Measurements from ENCODE around the gene POMGNT2. TPM values are rescaled to one million over a fixed set of nuclear protein-coding genes. Genes with fewer than 3 reads are reported as not detected.

POMGNT2 gene
- total and polyA plus RNA-seq, 10 of the 15 experiments (the other 5 are each of a cell fraction or from before 2014, with no cell fraction given) = 0.02 to 1.7 (median 0.17) TPM; not detected in 1

DNA sequence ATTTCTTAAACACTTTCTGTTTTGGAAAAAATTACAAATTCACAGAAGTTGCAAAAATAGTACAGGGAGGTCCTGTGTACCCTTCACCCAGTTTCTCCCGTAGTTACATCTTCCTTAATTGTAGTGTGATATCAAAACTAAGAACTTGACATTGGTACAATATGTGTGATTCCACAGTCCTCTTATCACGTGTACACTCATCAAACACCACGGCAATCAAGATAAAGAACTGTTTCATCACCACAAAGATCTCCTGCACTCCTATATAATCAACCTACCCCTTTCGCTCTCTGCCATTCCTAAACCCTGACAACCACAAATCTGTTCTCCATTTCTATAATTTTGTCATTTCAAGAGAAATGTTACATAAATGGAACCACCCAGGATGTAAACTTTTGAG is 31.4 kb downstream of the POMGNT2 start (continued):
- TF ChIP-seq, protein P1, sequence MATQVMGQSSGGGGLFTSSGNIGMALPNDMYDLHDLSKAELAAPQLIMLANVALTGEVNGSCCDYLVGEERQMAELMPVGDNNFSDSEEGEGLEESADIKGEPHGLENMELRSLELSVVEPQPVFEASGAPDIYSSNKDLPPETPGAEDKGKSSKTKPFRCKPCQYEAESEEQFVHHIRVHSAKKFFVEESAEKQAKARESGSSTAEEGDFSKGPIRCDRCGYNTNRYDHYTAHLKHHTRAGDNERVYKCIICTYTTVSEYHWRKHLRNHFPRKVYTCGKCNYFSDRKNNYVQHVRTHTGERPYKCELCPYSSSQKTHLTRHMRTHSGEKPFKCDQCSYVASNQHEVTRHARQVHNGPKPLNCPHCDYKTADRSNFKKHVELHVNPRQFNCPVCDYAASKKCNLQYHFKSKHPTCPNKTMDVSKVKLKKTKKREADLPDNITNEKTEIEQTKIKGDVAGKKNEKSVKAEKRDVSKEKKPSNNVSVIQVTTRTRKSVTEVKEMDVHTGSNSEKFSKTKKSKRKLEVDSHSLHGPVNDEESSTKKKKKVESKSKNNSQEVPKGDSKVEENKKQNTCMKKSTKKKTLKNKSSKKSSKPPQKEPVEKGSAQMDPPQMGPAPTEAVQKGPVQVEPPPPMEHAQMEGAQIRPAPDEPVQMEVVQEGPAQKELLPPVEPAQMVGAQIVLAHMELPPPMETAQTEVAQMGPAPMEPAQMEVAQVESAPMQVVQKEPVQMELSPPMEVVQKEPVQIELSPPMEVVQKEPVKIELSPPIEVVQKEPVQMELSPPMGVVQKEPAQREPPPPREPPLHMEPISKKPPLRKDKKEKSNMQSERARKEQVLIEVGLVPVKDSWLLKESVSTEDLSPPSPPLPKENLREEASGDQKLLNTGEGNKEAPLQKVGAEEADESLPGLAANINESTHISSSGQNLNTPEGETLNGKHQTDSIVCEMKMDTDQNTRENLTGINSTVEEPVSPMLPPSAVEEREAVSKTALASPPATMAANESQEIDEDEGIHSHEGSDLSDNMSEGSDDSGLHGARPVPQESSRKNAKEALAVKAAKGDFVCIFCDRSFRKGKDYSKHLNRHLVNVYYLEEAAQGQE (IDR thresholded peaks at IDR 0.05; ENCODE audit: low read depth, low read length) = no peak
- TF ChIP-seq YBX1 (IDR thresholded peaks at IDR 0.05) (no peak), DPF2 (IDR thresholded peaks at IDR 0.05) (no peak)

DNA sequence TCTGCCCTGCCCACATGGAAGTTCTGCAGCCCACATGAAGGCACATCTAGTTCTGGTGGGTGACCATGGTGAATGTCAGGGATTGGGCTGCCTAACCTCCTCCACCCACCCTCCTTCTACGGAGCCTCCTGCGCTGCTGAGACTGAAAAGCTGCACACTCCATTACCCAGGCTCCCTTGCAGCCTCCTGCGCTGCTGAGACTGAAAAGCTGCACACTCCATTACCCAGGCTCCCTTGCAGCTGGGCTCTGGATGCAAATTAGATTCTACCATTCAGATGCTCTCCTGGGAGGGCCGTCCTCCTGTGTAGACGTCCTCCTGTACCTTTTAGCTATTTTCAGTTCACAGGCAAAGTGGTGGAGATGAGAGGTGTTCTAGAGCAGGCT is 32.1 kb downstream of the POMGNT2 start:
- Histone ChIP-seq H3K79me2 (ENCODE audit: control insufficient read depth, insufficient read depth, low read length) (no peaks in the 10 kb centered on the region), H3K27me3 (replicated peaks in 1 of 2; ENCODE audit: control insufficient read depth in 2 of 2, insufficient read depth in 2 of 2, low read length in 1 of 2) (no peaks in the 10 kb centered on the region; a peak in 1 of 4 replicates), H3K36me3 (ENCODE audit: control insufficient read depth in 2 of 2, insufficient read depth in 2 of 2, low read length in 1 of 2) (no peaks in the 10 kb centered on the region), H3K4me2 (ENCODE audit: control insufficient read depth, insufficient read depth) (no peak overlapping the region), H3K27ac (ENCODE audit: control insufficient read depth, insufficient read depth) (no peak overlapping the region), H2AFZ (ENCODE audit: control insufficient read depth, low read depth, low read length) (no peak overlapping the region), H3K4me1 (ENCODE audit: control insufficient read depth, insufficient read depth, low read length) (no peaks in the 10 kb centered on the region), H3K9me3 (replicated peaks; ENCODE audit: control insufficient read depth, insufficient read depth, low read length) (no peaks in the 10 kb centered on the region), H4K20me1 (ENCODE audit: control insufficient read depth, insufficient read depth) (no peaks in the 10 kb centered on the region), H3K9ac (ENCODE audit: control insufficient read depth, insufficient read depth, low read length) (no peak overlapping the region), H3K4me3 (no peak overlapping the region)
- CTCF ChIA-PET = interaction anchor here (0.5 to 4.3 kb wide), 2 partner anchors 9 to 111 kb away, joined by 3 to 87 read pairs; no protein-coding TSS in a partner anchor
- FAIRE-seq (no peak), DNase-seq (ENCODE audit: low read depth, low spot score) (no peak), ATAC-seq (peak; percentile 23; the same call in 1 of the 3 replicates)
- POLR2A ChIA-PET = no interaction called here
- RAD21 ChIA-PET (ENCODE audit: unreplicated experiment) = interaction anchor here (4.5 kb wide), 1 partner anchor 112 kb away, joined by 50 read pairs; no protein-coding TSS in a partner anchor
- BruUV-seq (replicated peaks) = no TSS peak
- 7% methylated on average over 5 of the region's 5 CpGs for WGBS (ENCODE audit: insufficient coverage, insufficient replicate concordance, low lambda C conversion rate, missing lambda C conversion rate)
- intact Hi-C loops (cut with micrococcal nuclease; ENCODE audit: unreplicated experiment) = no loop called here
- SMC1A ChIA-PET (ENCODE audit: uncharacterized antibody, unreplicated experiment) = interaction anchor here (3.8 kb wide), 1 partner anchor 112 kb away, joined by 42 read pairs; no protein-coding TSS in a partner anchor
- in situ Hi-C loops (cut with MboI) = no loop called here
- no peak for TF ChIP-seq KLF5 (IDR thresholded peaks at IDR 0.05; ENCODE audit: partially characterized antibody)
- no peak for TF ChIP-seq NFYB (IDR thresholded peaks at IDR 0.05; ENCODE audit: insufficient read depth, low read depth, low read length)
- no peak for TF ChIP-seq POLR2AphosphoS2 (IDR thresholded peaks at IDR 0.05; ENCODE audit: low read depth, low read length)
- no peak for TF ChIP-seq CBFB (IDR thresholded peaks at IDR 0.05; ENCODE audit: low read depth)
- no peak for TF ChIP-seq JUNB (IDR thresholded peaks at IDR 0.05)
- TF ChIP-seq ASH2L (IDR thresholded peaks at IDR 0.05; ENCODE audit: borderline replicate concordance, low read depth) = no peak
- no peak for TF ChIP-seq ZZZ3 (IDR thresholded peaks at IDR 0.05; ENCODE audit: control insufficient read depth, insufficient read length, low read depth)
- no peak for TF ChIP-seq EED (IDR thresholded peaks at IDR 0.05; ENCODE audit: low read depth)
- no peak for TF ChIP-seq CREB1 (IDR thresholded peaks at IDR 0.05; ENCODE audit: low read depth)
- TF ChIP-seq BRCA1 (IDR thresholded peaks at IDR 0.05; ENCODE audit: low read depth, low read length) = no peak
- TF ChIP-seq NBN (IDR thresholded peaks at IDR 0.05) = no peak
- TF ChIP-seq CREM (IDR thresholded peaks at IDR 0.05; ENCODE audit: low read depth) = no peak
- TF ChIP-seq, protein P2, sequence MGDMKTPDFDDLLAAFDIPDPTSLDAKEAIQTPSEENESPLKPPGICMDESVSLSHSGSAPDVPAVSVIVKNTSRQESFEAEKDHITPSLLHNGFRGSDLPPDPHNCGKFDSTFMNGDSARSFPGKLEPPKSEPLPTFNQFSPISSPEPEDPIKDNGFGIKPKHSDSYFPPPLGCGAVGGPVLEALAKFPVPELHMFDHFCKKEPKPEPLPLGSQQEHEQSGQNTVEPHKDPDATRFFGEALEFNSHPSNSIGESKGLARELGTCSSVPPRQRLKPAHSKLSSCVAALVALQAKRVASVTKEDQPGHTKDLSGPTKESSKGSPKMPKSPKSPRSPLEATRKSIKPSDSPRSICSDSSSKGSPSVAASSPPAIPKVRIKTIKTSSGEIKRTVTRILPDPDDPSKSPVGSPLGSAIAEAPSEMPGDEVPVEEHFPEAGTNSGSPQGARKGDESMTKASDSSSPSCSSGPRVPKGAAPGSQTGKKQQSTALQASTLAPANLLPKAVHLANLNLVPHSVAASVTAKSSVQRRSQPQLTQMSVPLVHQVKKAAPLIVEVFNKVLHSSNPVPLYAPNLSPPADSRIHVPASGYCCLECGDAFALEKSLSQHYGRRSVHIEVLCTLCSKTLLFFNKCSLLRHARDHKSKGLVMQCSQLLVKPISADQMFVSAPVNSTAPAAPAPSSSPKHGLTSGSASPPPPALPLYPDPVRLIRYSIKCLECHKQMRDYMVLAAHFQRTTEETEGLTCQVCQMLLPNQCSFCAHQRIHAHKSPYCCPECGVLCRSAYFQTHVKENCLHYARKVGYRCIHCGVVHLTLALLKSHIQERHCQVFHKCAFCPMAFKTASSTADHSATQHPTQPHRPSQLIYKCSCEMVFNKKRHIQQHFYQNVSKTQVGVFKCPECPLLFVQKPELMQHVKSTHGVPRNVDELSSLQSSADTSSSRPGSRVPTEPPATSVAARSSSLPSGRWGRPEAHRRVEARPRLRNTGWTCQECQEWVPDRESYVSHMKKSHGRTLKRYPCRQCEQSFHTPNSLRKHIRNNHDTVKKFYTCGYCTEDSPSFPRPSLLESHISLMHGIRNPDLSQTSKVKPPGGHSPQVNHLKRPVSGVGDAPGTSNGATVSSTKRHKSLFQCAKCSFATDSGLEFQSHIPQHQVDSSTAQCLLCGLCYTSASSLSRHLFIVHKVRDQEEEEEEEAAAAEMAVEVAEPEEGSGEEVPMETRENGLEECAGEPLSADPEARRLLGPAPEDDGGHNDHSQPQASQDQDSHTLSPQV (IDR thresholded peaks at IDR 0.05) = no peak
- TF ChIP-seq DPF2 (IDR thresholded peaks at IDR 0.05) = no peak
- no peak for TF ChIP-seq ZNF24 (IDR thresholded peaks at IDR 0.05)
- no peak for TF ChIP-seq HCFC1 (IDR thresholded peaks at IDR 0.05; ENCODE audit: low read length)
- no peak for TF ChIP-seq MTA3 (IDR thresholded peaks at IDR 0.05; ENCODE audit: borderline replicate concordance, low read length)
